HepG2 (cell line): ENCODE data around the gene TEX14. TPM values are rescaled to one million over a fixed set of nuclear protein-coding genes. Genes with fewer than 3 reads are reported as not detected.

Source experiments
- ARNT2 ChIP-seq: sonication (generic); formaldehyde crosslinking; IDR thresholded peaks from 2 replicates; pipeline ENCODE4 v1.8.0; 2022; ENCODE audit warnings: mild to moderate bottlenecking, low read depth, missing genetic modification reagents, moderate library complexity
- BCL3 ChIP-seq: sonication (generic); formaldehyde crosslinking; IDR thresholded peaks from 2 replicates; pipeline ENCODE4 v1.5.1; 2020; ENCODE audit warnings: mild to moderate bottlenecking, missing genetic modification reagents, moderate library complexity
- CCAR2 ChIP-seq: fragments of 200-400 bp; formaldehyde crosslinking; optimal IDR thresholded peaks from 2 replicates; pipeline ENCODE3; 2018; ENCODE audit warnings: low read depth, mild to moderate bottlenecking, low read length, moderate library complexity
- CEBPB ChIP-seq: IDR thresholded peaks from 2 replicates; pipeline ENCODE4 v1.6.1; 2011; ENCODE audit warnings: low read depth, low read length, improper control_type of control experiment, borderline replicate concordance
- ELF3 ChIP-seq: IDR thresholded peaks from 2 replicates; pipeline ENCODE4 v1.6.1; 2016; ENCODE audit warnings: missing genetic modification reagents, missing compliant biosample characterization
- ERF ChIP-seq: IDR thresholded peaks from 2 replicates; pipeline ENCODE4 v1.6.1; 2018; ENCODE audit warnings: missing biosample characterization, missing genetic modification reagents
- KDM5B ChIP-seq: sonication (generic); formaldehyde crosslinking; IDR thresholded peaks from 2 replicates; pipeline ENCODE4 v1.4.0; 2020; ENCODE audit warnings: missing genetic modification reagents, mild to moderate bottlenecking, borderline replicate concordance
- KMT2A ChIP-seq: sonication (generic); formaldehyde crosslinking; IDR thresholded peaks from 2 replicates; pipeline ENCODE4 v1.4.0; 2020; ENCODE audit warnings: missing genetic modification reagents
- MBD4 ChIP-seq: IDR thresholded peaks from 2 replicates; pipeline ENCODE4 v1.6.1; 2012; ENCODE audit warnings: low read length, inconsistent platforms, borderline replicate concordance
- MTA3 ChIP-seq: sonication (generic); formaldehyde crosslinking; IDR thresholded peaks from 2 replicates; pipeline ENCODE4 v1.4.0; 2020; ENCODE audit warnings: missing genetic modification reagents
- NFIC ChIP-seq: IDR thresholded peaks from 2 replicates; pipeline ENCODE4 v1.6.1; 2012; ENCODE audit warnings: mild to moderate bottlenecking, low read length, inconsistent platforms
- PHF5A ChIP-seq: IDR thresholded peaks from one replicate; pipeline ENCODE4 v1.6.1; 2018; ENCODE audit warnings: low read depth, missing genetic modification reagents; ENCODE audit not compliant: unreplicated experiment
- RBAK ChIP-seq: sonication (generic); formaldehyde crosslinking; IDR thresholded peaks from 2 replicates; pipeline ENCODE4 v1.5.1; 2020; ENCODE audit warnings: mild to moderate bottlenecking, missing genetic modification reagents
- SIN3B ChIP-seq: fragments of 150-350 bp; IDR thresholded peaks from 2 replicates; pipeline ENCODE4 v1.6.1; 2014; ENCODE audit warnings: low read length
- SKI ChIP-seq: fragments of 450-650 bp; IDR thresholded peaks from one replicate; pipeline ENCODE4 v1.6.1; 2018; ENCODE audit warnings: mild to moderate bottlenecking; ENCODE audit not compliant: partially characterized antibody
- TERF1 ChIP-seq: sonication (generic); formaldehyde crosslinking; IDR thresholded peaks from 2 replicates; pipeline ENCODE4 v1.8.0; 2022; ENCODE audit warnings: mild to moderate bottlenecking, missing genetic modification reagents, moderate library complexity
- ZBTB21 ChIP-seq: sonication (generic); formaldehyde crosslinking; IDR thresholded peaks from 2 replicates; pipeline ENCODE4 v1.4.0; 2020; ENCODE audit warnings: missing genetic modification reagents
- ZIK1 ChIP-seq: sonication (generic); formaldehyde crosslinking; IDR thresholded peaks from 2 replicates; pipeline ENCODE4 v1.5.0; 2020; ENCODE audit warnings: mild to moderate bottlenecking, low read depth, missing genetic modification reagents, borderline replicate concordance
- ZNF136 ChIP-seq: sonication (generic); formaldehyde crosslinking; IDR thresholded peaks from 2 replicates; pipeline ENCODE4 v1.8.1; 2022; ENCODE audit warnings: low read depth, mild to moderate bottlenecking, moderate library complexity, missing genetic modification reagents
- ZNF143 ChIP-seq: sonication (generic); formaldehyde crosslinking; IDR thresholded peaks from 2 replicates; pipeline ENCODE4 v1.4.0; 2020; ENCODE audit warnings: missing genetic modification reagents
- ZNF503 ChIP-seq: sonication (generic); formaldehyde crosslinking; IDR thresholded peaks from 2 replicates; pipeline ENCODE4 v1.4.0; 2020; ENCODE audit warnings: missing genetic modification reagents
- ZNF616 ChIP-seq: sonication (generic); formaldehyde crosslinking; IDR thresholded peaks from 2 replicates; pipeline ENCODE4 v1.5.0; 2020; ENCODE audit warnings: low read depth, mild to moderate bottlenecking, missing genetic modification reagents
- polyA plus RNA-seq, 8 experiments: library from polyadenylated mRNA; depleted of rRNA in 3 of 8; stranded (reverse) in 7 of 8; unstranded in 1 of 8; fragments of >200 nt; fragmentation: Illumina TruSeq in 4 of 8; extraction: Trizol in 4 of 8; gene quantifications; 2 replicates each; pipeline versions ENCODE4 v1.2.1 to v1.2.3, GENCODE V29; 2011 to 2016; ENCODE audit warnings: low read depth in 4 of 8, missing spikeins in 1 of 8, mixed read lengths in 1 of 8; ENCODE audit not compliant: insufficient read depth in 1 of 8
- total RNA-seq, 5 experiments: library from RNA; depleted of rRNA; stranded (reverse); fragments of >200 nt; fragmentation: Illumina TruSeq; extraction: Trizol; gene quantifications; 2 replicates each; pipeline ENCODE4 v1.2.3, GENCODE V29; 2016; ENCODE audit warnings: low read depth in 1 of 5
- TF ChIP-seq, protein P1 (sequence below): sonication (generic); formaldehyde crosslinking; IDR thresholded peaks from 2 replicates; pipeline ENCODE4; 2020; ENCODE audit warnings: missing genetic modification reagents, mild to moderate bottlenecking, borderline replicate concordance

Gene TEX14
- total and polyA plus RNA-seq, 2 of the 13 experiments (the other 11 are each of a cell fraction or from before 2014, with no cell fraction given) = 0.04 to 0.07 TPM

GRCh38 chr17:58692239-58693055, 602 bp upstream of the TEX14 start, which contains the start of gene RAD51C (continued):
- TF ChIP-seq ZNF136 (CRISPR knock-in tag) (peak; percentile 93), KMT2A (CRISPR knock-in tag) (peak; percentile 98), SIN3B (peak; percentile 76; the same call in 1 of the 2 replicates), ZNF503 (CRISPR knock-in tag) (peak; percentile 80), ERF (CRISPR knock-in tag) (peak; percentile 96), MTA3 (no peak), ZNF143 (CRISPR knock-in tag) (peak; percentile 28; the same call in 1 of the 2 replicates), NFIC (no peak), ARNT2 (CRISPR knock-in tag) (peak; percentile 96), PHF5A (CRISPR knock-in tag) (peak; percentile 48), ZBTB21 (CRISPR knock-in tag) (peak; percentile 72), ZIK1 (CRISPR knock-in tag) (peak; percentile 95), ZNF616 (CRISPR knock-in tag) (peak; percentile 46; the same call in 1 of the 2 replicates), CCAR2 (no peak), CEBPB (no peak), MBD4 (no peak), RBAK (no peak), KDM5B (CRISPR knock-in tag) (peak; percentile 98), TERF1 (0 out of 2 replicates have a peak, but pooled peaks have one; percentile 76), BCL3 (CRISPR knock-in tag) (peak; percentile 95; the same call in 1 of the 2 replicates), SKI (no peak), ELF3 (peak; percentile 68; the same call in 1 of the 2 replicates)
- TF ChIP-seq, protein P1, sequence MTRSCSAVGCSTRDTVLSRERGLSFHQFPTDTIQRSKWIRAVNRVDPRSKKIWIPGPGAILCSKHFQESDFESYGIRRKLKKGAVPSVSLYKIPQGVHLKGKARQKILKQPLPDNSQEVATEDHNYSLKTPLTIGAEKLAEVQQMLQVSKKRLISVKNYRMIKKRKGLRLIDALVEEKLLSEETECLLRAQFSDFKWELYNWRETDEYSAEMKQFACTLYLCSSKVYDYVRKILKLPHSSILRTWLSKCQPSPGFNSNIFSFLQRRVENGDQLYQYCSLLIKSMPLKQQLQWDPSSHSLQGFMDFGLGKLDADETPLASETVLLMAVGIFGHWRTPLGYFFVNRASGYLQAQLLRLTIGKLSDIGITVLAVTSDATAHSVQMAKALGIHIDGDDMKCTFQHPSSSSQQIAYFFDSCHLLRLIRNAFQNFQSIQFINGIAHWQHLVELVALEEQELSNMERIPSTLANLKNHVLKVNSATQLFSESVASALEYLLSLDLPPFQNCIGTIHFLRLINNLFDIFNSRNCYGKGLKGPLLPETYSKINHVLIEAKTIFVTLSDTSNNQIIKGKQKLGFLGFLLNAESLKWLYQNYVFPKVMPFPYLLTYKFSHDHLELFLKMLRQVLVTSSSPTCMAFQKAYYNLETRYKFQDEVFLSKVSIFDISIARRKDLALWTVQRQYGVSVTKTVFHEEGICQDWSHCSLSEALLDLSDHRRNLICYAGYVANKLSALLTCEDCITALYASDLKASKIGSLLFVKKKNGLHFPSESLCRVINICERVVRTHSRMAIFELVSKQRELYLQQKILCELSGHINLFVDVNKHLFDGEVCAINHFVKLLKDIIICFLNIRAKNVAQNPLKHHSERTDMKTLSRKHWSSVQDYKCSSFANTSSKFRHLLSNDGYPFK (CRISPR knock-in tag) = peak; percentile 81
